ENCODE results near the gene PRPSAP1. TPM values are rescaled to one million over a fixed set of nuclear protein-coding genes. Genes with fewer than 3 reads are reported as not detected.

PRPSAP1 gene
- total and polyA plus RNA-seq, 4 experiments from 2014 or later, result 55.2 to 99.1 (median 64.6) TPM

- Histone ChIP-seq H3K27me3 (ENCODE audit: insufficient read depth, low read length) (no peaks in the 10 kb centered on the region), H3K36me3 (ENCODE audit: insufficient read depth, low read length) (peaks cover 7% of the 10 kb centered on the region), H3K4me1 (ENCODE audit: insufficient read depth, low read length) (no peaks in the 10 kb centered on the region), H3K27ac (ENCODE audit: low read depth, low read length) (no peak overlapping the region), H3K4me3 (ENCODE audit: low read length in 2 of 2) (no peak overlapping the region), H3K9me3 (ENCODE audit: control insufficient read depth in 1 of 2, low read length in 2 of 2) (no peaks in the 10 kb centered on the region)
- ChIA-PET CTCF (ENCODE audit: partially characterized antibody) (interaction anchor here (2.4 kb wide), 1 partner anchor 62 kb away, joined by 8 read pairs; no protein-coding TSS in a partner anchor), POLR2A (ENCODE audit: partially characterized antibody) (no interaction called here)
- Mint-ChIP-seq H3K4me3 (no peak overlapping the region), H3K36me3 (peaks cover 13 to 18% of the 10 kb centered on the region in 2 donors), H3K27me3 (no peaks in the 10 kb centered on the region), H3K9me3 (no peaks in the 10 kb centered on the region), H3K27ac (no peak overlapping the region), H3K4me1 (peaks cover 5 to 9% (median 6%) of the 10 kb centered on the region in 4 donors)
- intact Hi-C loops (cut with micrococcal nuclease), result no loop called here
- no peak for DNase-seq
Observed at GRCh38 chr17:76335716-76336381, 17.9 kb downstream of the PRPSAP1 start.

- Histone ChIP-seq H3K27me3 (ENCODE audit: insufficient read depth, low read length) (no peaks in the 10 kb centered on the region), H3K36me3 (ENCODE audit: insufficient read depth, low read length) (peaks cover 16% of the 10 kb centered on the region), H3K4me1 (ENCODE audit: insufficient read depth, low read length) (no peaks in the 10 kb centered on the region), H3K27ac (ENCODE audit: low read depth, low read length) (no peak overlapping the region), H3K4me3 (ENCODE audit: low read length in 2 of 2) (no peak overlapping the region), H3K9me3 (ENCODE audit: control insufficient read depth in 1 of 2, low read length in 2 of 2) (no peaks in the 10 kb centered on the region)
- POLR2A ChIA-PET (ENCODE audit: partially characterized antibody), result no interaction called here
- Mint-ChIP-seq H3K36me3 (peaks cover 10 to 20% of the 10 kb centered on the region in 2 donors), H3K4me1 (peaks cover 0 to 5% (median 4%) of the 10 kb centered on the region in 4 donors), H3K27me3 (no peaks in the 10 kb centered on the region), H3K27ac (peak overlapping the region in 3 of 7 donors; percentile 11 to 44 (median 38)), H3K9me3 (no peaks in the 10 kb centered on the region), H3K4me3 (no peak overlapping the region)
- CTCF ChIA-PET (ENCODE audit: partially characterized antibody), result interaction anchor here (3.4 kb wide), 1 partner anchor 64 kb away, joined by 14 read pairs; no protein-coding TSS in a partner anchor
- no peak for DNase-seq
- intact Hi-C loops (cut with micrococcal nuclease), result no loop called here
Observed at GRCh38 chr17:76333673-76334505, 19.8 kb downstream of the PRPSAP1 start.

GRCh38 chr17:76331083-76331482 lies 22.6 kb downstream of the PRPSAP1 start:
- Histone ChIP-seq H3K4me1 (ENCODE audit: insufficient read depth, low read length) (no peaks in the 10 kb centered on the region), H3K36me3 (ENCODE audit: insufficient read depth, low read length) (peaks cover 16% of the 10 kb centered on the region), H3K9me3 (ENCODE audit: control insufficient read depth in 1 of 2, low read length in 2 of 2) (no peaks in the 10 kb centered on the region), H3K27me3 (ENCODE audit: insufficient read depth, low read length) (no peaks in the 10 kb centered on the region), H3K4me3 (ENCODE audit: low read length in 2 of 2) (no peak overlapping the region), H3K27ac (ENCODE audit: low read depth, low read length) (no peak overlapping the region)
- no peak for DNase-seq
- Mint-ChIP-seq H3K27me3 (no peaks in the 10 kb centered on the region), H3K4me1 (peaks cover 1 to 3% (median 2%) of the 10 kb centered on the region in 4 donors), H3K36me3 (peaks cover 20 to 37% of the 10 kb centered on the region in 2 donors), H3K4me3 (no peak overlapping the region), H3K9me3 (no peaks in the 10 kb centered on the region), H3K27ac (no peak overlapping the region)
- CTCF ChIA-PET (ENCODE audit: partially characterized antibody), result interaction anchor here (0.8 to 3.9 kb wide), 4 partner anchors 32 to 80 kb away, joined by 3 to 13 read pairs (median 3); no protein-coding TSS in a partner anchor
- POLR2A ChIA-PET (ENCODE audit: partially characterized antibody), result no interaction called here
- intact Hi-C loops (cut with micrococcal nuclease), result no loop called here

DNA sequence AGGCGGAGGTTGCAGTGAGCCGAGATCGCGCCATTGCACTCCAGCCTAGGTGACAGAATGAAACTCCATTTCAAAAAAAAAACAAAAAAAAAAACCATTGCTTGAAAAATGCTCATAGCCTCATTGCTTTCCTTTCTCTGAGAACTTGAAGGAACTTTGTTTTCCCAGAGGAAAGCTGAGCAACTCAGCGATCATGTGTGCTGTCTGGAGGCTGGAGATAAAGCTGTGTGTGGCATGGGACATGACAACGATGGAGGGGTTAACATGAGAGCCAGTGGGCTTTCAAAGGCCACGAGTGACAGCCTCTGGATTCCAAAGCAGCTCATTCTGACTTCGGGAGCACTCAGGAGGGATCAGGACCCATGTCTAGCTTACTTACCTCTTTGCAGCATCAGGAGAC lies 24.1 kb downstream of the PRPSAP1 start:
- peaks cover 16% of the 10 kb centered on the region for H3K36me3 ChIP-seq (ENCODE audit: insufficient read depth, low read length)
- no peak overlapping the region for H3K4me3 Mint-ChIP-seq
- intact Hi-C loops (cut with micrococcal nuclease), result no loop called here
- H3K9me3 Mint-ChIP-seq, result no peaks in the 10 kb centered on the region
- H3K27ac Mint-ChIP-seq, result no peak overlapping the region
- peaks cover 0 to 5% (median 3%) of the 10 kb centered on the region in 4 donors for H3K4me1 Mint-ChIP-seq
- H3K27me3 Mint-ChIP-seq, result no peaks in the 10 kb centered on the region
- no peaks in the 10 kb centered on the region for H3K9me3 ChIP-seq (ENCODE audit: control insufficient read depth in 1 of 2, low read length in 2 of 2)
- no peak overlapping the region for H3K27ac ChIP-seq (ENCODE audit: low read depth, low read length)
- ChIA-PET POLR2A (ENCODE audit: partially characterized antibody) (interaction anchor here (1.2 to 1.5 kb wide), 2 partner anchors 24 to 83 kb away, joined by 3 to 6 read pairs; partner anchors contain the start of gene PRPSAP1), CTCF (ENCODE audit: partially characterized antibody) (interaction anchor here (1.0 to 3.9 kb wide), 2 partner anchors 15 to 68 kb away, joined by 3 to 13 read pairs; no protein-coding TSS in a partner anchor)
- no peak overlapping the region for H3K4me3 ChIP-seq (ENCODE audit: low read length in 2 of 2)
- no peaks in the 10 kb centered on the region for H3K4me1 ChIP-seq (ENCODE audit: insufficient read depth, low read length)
- no peaks in the 10 kb centered on the region for H3K27me3 ChIP-seq (ENCODE audit: insufficient read depth, low read length)
- peaks cover 24 to 40% of the 10 kb centered on the region in 2 donors for H3K36me3 Mint-ChIP-seq
- no peak for DNase-seq

DNA sequence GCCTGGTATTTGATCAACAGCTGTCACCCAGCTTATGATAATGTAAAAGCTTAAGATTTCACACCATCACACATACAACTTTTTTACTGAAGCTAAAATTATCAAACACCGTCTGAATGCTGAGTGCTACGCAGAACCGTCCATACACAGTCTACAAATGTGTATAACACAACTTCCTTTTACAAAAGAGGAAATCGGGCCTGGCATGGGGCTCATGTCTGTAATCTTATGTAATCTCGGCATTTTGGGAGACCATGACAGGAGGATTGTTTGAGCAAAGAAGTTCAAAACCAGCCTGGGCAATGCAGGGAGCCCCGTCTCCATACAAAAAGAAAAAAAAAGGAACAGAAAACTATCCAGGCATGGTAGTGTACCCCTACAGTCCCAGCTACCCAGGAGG lies 26.0 kb downstream of the PRPSAP1 start:
- Histone ChIP-seq H3K27ac (ENCODE audit: low read depth, low read length) (no peak overlapping the region), H3K4me1 (ENCODE audit: insufficient read depth, low read length) (no peaks in the 10 kb centered on the region), H3K27me3 (ENCODE audit: insufficient read depth, low read length) (no peaks in the 10 kb centered on the region), H3K36me3 (ENCODE audit: insufficient read depth, low read length) (peaks cover 16% of the 10 kb centered on the region), H3K4me3 (ENCODE audit: low read length in 2 of 2) (no peak overlapping the region), H3K9me3 (ENCODE audit: control insufficient read depth in 1 of 2, low read length in 2 of 2) (no peaks in the 10 kb centered on the region)
- intact Hi-C loops (cut with micrococcal nuclease), result no loop called here
- Mint-ChIP-seq H3K27ac (no peak overlapping the region), H3K27me3 (no peaks in the 10 kb centered on the region), H3K36me3 (peaks cover 30 to 51% of the 10 kb centered on the region in 2 donors), H3K4me3 (no peak overlapping the region), H3K9me3 (no peaks in the 10 kb centered on the region), H3K4me1 (peaks cover 0 to 5% (median 3%) of the 10 kb centered on the region in 4 donors)
- no peak for DNase-seq
- ChIA-PET POLR2A (ENCODE audit: partially characterized antibody) (no interaction called here), CTCF (ENCODE audit: partially characterized antibody) (interaction anchor here (0.9 to 3.9 kb wide), 4 partner anchors 57 to 81 kb away, joined by 3 to 13 read pairs (median 4); partner anchors contain the start of gene SPHK1)

DNA sequence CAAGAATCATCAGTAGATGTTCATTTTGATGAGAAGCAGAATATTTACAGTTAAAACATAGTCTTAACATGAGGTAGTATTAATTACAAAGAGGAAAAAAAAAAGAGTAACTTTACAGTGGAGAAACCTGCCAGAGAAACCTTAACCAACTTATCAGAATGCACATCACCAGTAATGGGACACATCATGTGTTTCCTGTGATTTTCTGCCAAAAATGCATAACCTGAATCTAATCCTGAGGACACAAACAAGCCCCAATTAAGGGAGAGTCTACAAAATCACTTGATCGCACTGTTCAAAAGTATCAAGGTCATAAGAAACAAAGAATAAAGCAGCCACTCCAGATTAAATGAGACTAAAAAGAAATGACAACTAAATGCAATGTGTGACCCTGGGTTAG lies 27.4 kb downstream of the PRPSAP1 start:
- H3K27ac ChIP-seq (ENCODE audit: low read depth, low read length), result no peak overlapping the region
- intact Hi-C loops (cut with micrococcal nuclease), result no loop called here
- H3K4me3 Mint-ChIP-seq, result no peak overlapping the region
- peaks cover 31 to 59% of the 10 kb centered on the region in 2 donors for H3K36me3 Mint-ChIP-seq
- ChIA-PET CTCF (ENCODE audit: partially characterized antibody) (interaction anchor here (1.5 kb wide), 1 partner anchor 82 kb away, joined by 5 read pairs; no protein-coding TSS in a partner anchor), POLR2A (ENCODE audit: partially characterized antibody) (no interaction called here)
- no peak overlapping the region for H3K4me3 ChIP-seq (ENCODE audit: low read length in 2 of 2)
- no peaks in the 10 kb centered on the region for H3K9me3 Mint-ChIP-seq
- H3K27me3 ChIP-seq (ENCODE audit: insufficient read depth, low read length), result no peaks in the 10 kb centered on the region
- H3K9me3 ChIP-seq (ENCODE audit: control insufficient read depth in 1 of 2, low read length in 2 of 2), result no peaks in the 10 kb centered on the region
- peaks cover 0 to 5% (median 2%) of the 10 kb centered on the region in 4 donors for H3K4me1 Mint-ChIP-seq
- H3K27ac Mint-ChIP-seq, result no peak overlapping the region
- peaks cover 14% of the 10 kb centered on the region for H3K36me3 ChIP-seq (ENCODE audit: insufficient read depth, low read length)
- H3K27me3 Mint-ChIP-seq, result no peaks in the 10 kb centered on the region
- no peak for DNase-seq
- H3K4me1 ChIP-seq (ENCODE audit: insufficient read depth, low read length), result no peaks in the 10 kb centered on the region

GRCh38 chr17:76318586-76318985 lies 35.1 kb downstream of the PRPSAP1 start:
- Mint-ChIP-seq H3K27me3 (no peaks in the 10 kb centered on the region), H3K4me3 (no peak overlapping the region), H3K9me3 (peaks cover 0 to 3% (median 0%) of the 10 kb centered on the region in 8 donors), H3K27ac (no peak overlapping the region), H3K36me3 (peaks cover 21 to 46% of the 10 kb centered on the region in 2 donors), H3K4me1 (peaks cover 8 to 11% (median 10%) of the 10 kb centered on the region in 4 donors)
- no peaks in the 10 kb centered on the region for H3K27me3 ChIP-seq (ENCODE audit: insufficient read depth, low read length)
- intact Hi-C loops (cut with micrococcal nuclease), result no loop called here
- no peak for DNase-seq
- CTCF ChIA-PET (ENCODE audit: partially characterized antibody), result interaction anchor here (1.0 kb wide), 1 partner anchor 90 kb away, joined by 3 read pairs; no protein-coding TSS in a partner anchor
- H3K9me3 ChIP-seq (ENCODE audit: control insufficient read depth in 1 of 2, low read length in 2 of 2), result no peaks in the 10 kb centered on the region
- POLR2A ChIA-PET (ENCODE audit: partially characterized antibody), result interaction anchor here (0.6 kb wide), 1 partner anchor 111 kb away, joined by 3 read pairs; no protein-coding TSS in a partner anchor
- peaks cover 2% of the 10 kb centered on the region for H3K36me3 ChIP-seq (ENCODE audit: insufficient read depth, low read length)
- H3K27ac ChIP-seq (ENCODE audit: low read depth, low read length), result no peak overlapping the region
- no peaks in the 10 kb centered on the region for H3K4me1 ChIP-seq (ENCODE audit: insufficient read depth, low read length)
- no peak overlapping the region for H3K4me3 ChIP-seq (ENCODE audit: low read length in 2 of 2)
